SU-DHL-6 (cell line): ENCODE measurements around the gene RPL34.

Source experiments
- CTCF ChIP-seq: fragments of 200-600 bp; sonication (generic); IDR thresholded peaks from one replicate; pipeline ENCODE4 v1.5.1; 2017; ENCODE audit warnings: antibody characterized with exemption, mild to moderate bottlenecking, low read length, moderate library complexity; ENCODE audit not compliant: insufficient read depth, poor library complexity, severe bottlenecking
- EZH2phosphoT487 ChIP-seq: fragments of 200-600 bp; sonication (generic), shearing (Covaris generic); conservative IDR thresholded peaks from 2 replicates; pipeline ENCODE4 v1.6.1; 2018; ENCODE audit warnings: mild to moderate bottlenecking, antibody characterized with exemption, low read length, moderate library complexity, mixed read lengths

- TF ChIP-seq EZH2phosphoT487, result no peak
- no peak for TF ChIP-seq CTCF
Observed at GRCh38 chr4:108635070-108635655, 14.8 kb downstream of the RPL34 start.
